ENCODE measurements around the gene XPO5.

DNA sequence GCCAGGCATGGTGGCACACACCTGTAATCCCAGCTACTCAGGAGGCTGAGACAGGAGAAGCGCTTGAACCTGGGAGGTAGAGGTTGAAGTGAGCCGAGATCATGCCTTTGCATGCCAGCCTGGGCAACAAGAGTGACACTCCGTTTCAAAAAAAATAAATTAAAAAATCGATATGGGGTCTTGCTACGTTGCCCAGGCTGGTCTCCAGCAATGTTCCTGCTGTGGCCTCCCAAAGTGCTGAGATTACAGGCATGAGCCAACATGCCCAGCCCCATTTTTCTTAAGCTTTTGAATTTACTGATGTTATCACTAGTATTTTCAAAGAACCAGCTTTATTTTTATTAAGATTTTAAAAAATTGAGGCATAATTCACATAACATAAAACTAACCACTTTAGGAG is 35.3 kb downstream of the XPO5 start:
- TF ChIP-seq, protein P1, sequence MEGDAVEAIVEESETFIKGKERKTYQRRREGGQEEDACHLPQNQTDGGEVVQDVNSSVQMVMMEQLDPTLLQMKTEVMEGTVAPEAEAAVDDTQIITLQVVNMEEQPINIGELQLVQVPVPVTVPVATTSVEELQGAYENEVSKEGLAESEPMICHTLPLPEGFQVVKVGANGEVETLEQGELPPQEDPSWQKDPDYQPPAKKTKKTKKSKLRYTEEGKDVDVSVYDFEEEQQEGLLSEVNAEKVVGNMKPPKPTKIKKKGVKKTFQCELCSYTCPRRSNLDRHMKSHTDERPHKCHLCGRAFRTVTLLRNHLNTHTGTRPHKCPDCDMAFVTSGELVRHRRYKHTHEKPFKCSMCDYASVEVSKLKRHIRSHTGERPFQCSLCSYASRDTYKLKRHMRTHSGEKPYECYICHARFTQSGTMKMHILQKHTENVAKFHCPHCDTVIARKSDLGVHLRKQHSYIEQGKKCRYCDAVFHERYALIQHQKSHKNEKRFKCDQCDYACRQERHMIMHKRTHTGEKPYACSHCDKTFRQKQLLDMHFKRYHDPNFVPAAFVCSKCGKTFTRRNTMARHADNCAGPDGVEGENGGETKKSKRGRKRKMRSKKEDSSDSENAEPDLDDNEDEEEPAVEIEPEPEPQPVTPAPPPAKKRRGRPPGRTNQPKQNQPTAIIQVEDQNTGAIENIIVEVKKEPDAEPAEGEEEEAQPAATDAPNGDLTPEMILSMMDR (IDR thresholded peaks at IDR 0.05) = no peak
- no peak for TF ChIP-seq POLR2A (IDR thresholded peaks at IDR 0.05)

Data from sigmoid colon (tissue), 3 donors.